Metanephros (tissue), 2 donors: ENCODE data around the gene SLC43A2. TPM values are rescaled to one million over a fixed set of nuclear protein-coding genes. Genes with fewer than 3 reads are reported as not detected.

ENCODE experiments used
- small RNA-seq: library from RNA; depleted of rRNA; stranded (forward); fragments of <200 nt; gene quantifications from one replicate; pipeline ENCODE3, GENCODE V24; 2014; ENCODE audit warnings: low replicate concordance
- total RNA-seq: library from RNA; depleted of rRNA; stranded (reverse); fragments of >200 nt; gene quantifications from one replicate; pipeline ENCODE4 v1.2.3, GENCODE V29; 2014

The SLC43A2 gene
- 42.3 TPM for total RNA-seq

GRCh38 chr17:1627982-1628855 is at the start of gene SLC43A2:
SLC43A2 (minus strand) TSS chr17:1628834; CDS start chr17:1627874, 960 bp downstream.

DNA sequence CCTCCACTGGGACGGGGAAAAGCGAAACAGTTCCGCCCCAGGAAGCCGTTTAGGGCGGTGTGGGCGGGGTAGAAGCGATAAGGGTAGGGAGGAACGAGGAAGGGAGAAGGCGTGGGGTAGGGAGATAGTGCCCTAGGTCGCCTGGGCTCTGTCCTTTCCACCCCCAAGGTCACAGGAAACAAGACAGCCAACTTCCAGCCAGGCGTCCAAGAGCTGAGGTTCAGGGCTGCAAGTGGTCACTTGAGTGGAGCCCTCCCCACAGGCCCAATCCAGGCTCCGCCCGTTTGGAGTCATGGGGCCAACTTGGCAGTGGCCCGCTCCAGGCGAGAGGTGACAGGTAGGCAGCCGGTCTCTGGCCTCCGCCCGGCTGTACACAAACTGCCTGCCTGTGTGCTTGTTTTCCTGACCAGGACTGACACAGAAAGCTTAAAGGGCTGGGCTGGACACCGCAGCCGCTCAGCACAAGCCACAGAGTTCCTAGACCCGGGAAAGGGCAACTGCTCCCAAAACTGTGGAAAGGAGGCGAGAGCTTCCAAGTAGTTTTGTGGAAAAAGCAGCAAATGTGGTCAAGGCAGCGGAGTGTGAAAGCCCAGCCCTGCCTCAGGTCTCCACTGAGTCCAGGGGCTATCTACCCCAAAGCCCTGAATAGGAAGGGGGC is 21.3 kb upstream of the SLC43A2 start, which contains the start of gene RILP:
RILP (minus strand) TSS at position 23 of the 658 bp plus-strand sequence. CDS start 62 bp downstream, outside the sequence.

DNA sequence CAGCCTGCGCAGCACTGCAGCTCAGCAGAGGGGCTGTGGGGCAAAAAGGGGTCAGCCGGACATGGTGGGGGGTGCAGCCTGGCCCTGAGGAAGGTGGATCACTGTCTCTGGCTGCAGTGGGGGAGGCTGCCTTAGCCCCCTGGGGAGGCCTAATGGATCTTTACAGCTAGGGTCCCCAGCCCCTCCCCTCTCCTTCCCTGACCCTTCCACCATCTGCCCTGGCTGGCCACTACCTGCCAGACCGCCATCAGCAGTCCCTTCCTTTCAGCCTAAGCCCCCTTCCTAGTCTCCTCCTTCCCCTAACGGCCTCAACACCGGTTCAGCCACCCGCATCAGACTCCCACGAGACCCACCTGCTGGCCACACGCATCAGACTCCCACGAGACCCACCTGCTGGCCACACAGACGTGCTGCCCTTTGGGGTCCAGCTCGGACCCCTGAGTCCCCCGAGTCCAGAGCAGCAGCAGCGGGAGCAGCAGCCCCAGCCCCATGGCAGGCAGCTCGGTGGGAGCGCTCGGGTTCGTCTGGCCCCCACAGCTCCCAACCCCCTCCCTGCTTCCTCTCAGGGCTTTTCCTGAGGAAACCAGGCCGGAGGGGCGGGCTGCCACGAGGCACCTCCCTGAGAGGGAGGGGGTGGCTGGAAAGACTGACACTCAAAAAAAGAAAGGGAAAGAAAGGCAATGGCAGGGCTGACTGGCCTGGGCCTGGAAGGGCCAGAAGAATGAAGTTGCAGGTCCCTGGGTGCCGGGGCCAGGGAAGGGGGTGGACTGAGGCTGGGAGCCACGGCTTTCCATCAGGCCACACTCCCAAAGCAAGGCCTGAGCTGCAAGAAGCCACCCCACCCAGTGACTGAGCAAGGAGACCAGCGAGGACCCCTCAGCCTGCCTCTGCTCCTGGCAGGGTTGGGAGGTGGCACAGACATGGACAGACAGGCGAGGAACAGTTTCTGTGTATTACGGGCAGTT is 16.9 kb upstream of the SLC43A2 start, which contains the start of gene SCARF1:
SCARF1 (minus strand) TSS at position 526 of the 965 bp plus-strand sequence; CDS start at position 491, 35 bp downstream.

Small RNA genes within 50 kb of the gene (small RNA-seq; reads per million reads assigned to genes)
- not detected for gene RN7SL105P

Other genes starting within 250 kb of the SLC43A2 start
- gene YWHAE, start 228.6 kb downstream of the SLC43A2 start, total RNA-seq = 333 TPM
- gene CRK, start 172.6 kb downstream of the SLC43A2 start, total RNA-seq = 59.0 TPM
- gene MYO1C, start 136.1 kb downstream of the SLC43A2 start, total RNA-seq = 90.9 TPM
- gene INPP5K, start 112.2 kb downstream of the SLC43A2 start, total RNA-seq = 61.9 TPM
- 23.9 TPM for gene PITPNA, start 66.0 kb downstream of the SLC43A2 start, total RNA-seq
- gene SCARF1, start 16.9 kb upstream of the SLC43A2 start, total RNA-seq = 19.0 TPM
- gene RILP, start 21.0 kb upstream of the SLC43A2 start, total RNA-seq = 14.5 TPM
- gene PRPF8, start 56.0 kb upstream of the SLC43A2 start, total RNA-seq = 201 TPM
- 3.9 TPM for gene TLCD2, start 81.5 kb upstream of the SLC43A2 start, total RNA-seq
- gene WDR81, start 95.9 kb upstream of the SLC43A2 start, total RNA-seq = 26.2 TPM
- 49.7 TPM for gene SERPINF2, start 114.0 kb upstream of the SLC43A2 start, total RNA-seq
- gene SERPINF1, start 133.2 kb upstream of the SLC43A2 start, total RNA-seq = 152 TPM
- gene SMYD4, start 201.1 kb upstream of the SLC43A2 start, total RNA-seq = 14.6 TPM
- 36.1 TPM for gene RPA1, start 201.2 kb upstream of the SLC43A2 start, total RNA-seq